Measurements from ENCODE around the gene DYSF. TPM values are rescaled to one million over a fixed set of nuclear protein-coding genes. Genes with fewer than 3 reads are reported as not detected.

Gene DYSF
- total RNA-seq, 1 donor from 2014 or later: 100 TPM

DNA sequence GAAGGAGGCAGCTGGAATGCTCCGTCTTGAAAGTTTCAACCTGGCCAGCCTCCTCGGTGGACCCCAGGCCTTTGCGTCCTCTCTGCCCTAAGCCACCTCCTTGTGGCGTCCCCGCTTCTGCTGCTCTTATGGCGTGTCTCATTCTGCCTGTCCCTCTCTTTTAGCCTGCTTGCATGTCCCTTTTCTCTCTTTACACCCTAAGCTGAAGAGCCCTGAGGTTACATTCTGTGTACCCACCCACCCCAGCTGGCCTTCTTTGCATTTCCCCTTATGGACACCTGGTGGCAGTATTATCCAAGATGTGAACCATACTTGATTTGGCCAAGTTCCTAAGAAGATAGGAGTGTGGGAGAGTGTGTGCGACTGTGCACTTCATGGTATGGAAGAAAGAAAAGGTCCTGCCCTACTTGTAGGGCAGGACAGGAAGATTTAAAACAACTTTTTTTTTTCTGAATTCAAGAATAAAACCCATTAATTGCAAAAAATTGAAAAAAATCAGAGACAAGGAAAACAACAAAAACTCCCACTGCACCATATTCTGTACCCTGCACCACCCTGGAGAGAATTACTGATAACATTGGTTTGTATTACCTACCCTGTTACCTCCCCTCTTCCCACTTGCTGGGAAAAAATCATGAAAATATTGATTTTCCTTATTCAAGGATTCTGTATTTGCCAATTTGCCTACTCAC, 77.4 kb downstream of the DYSF start:
- DNase-seq: peak; percentile 52

DNA sequence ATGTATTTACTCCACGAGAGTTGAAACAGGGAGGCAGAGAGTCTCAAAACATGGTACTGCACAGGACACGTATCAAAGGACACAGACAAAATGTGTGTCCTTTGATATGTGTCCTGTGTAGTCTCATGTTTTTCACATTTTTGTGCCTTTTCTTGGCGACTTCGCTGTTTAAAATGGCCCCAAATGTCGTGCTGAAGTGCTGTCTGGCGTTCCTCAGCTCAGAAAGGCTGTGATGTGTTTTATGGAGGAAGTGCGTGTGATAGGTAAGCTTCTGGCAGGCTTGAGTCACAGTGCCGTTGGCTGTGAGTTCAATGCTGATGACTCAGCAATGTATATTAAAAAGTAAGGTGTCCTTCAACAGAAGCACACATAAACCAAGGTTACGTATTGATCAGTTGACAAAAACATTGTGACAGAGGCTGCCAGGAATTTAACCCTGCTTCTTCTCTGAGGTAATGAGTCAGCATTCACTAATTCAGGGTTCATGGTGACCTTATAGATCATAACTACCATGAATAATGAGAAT, 78.2 kb downstream of the DYSF start:
- no peak for DNase-seq

DNA sequence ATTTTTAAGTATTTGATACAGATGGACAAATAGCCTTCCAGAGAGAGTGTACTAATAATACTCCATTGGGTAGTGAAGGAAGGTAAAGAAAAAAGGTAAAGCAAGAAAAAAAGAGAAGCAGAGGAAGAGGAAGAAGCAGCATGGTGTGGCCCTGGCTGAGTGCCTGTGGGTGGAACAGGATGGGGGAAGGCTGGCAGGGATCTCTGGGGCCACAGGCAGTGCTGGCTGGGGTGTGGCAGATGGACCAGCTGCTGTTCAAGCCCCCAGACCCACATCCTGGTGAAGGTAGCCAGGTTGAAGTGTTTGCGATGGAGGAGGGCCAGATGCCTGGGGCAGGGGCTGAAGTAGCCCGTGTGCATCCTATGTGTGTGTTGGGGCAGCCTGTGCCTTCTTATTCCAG, 79.0 kb downstream of the DYSF start:
- DNase-seq: no peak

DNA sequence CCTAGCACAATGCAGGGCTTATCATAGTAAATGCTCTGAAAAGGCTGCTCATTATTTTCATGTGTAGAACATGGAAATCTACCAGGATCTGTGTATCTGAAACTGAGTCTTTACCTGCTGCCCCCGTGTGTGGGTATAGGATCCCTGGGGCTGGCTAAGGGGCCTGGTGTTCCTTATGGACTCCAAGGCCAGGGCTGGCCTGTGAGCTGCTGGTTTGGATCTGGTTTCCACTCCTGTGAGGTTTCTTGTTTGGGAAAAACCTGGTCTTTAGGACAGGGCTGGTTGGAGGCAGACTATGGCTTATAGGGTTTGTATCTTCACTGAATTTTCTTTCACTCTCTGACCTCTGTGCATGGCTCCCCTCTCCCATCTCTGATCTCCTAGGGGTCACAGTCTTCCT, 80.8 kb downstream of the DYSF start:
- DNase-seq: no peak

DNA sequence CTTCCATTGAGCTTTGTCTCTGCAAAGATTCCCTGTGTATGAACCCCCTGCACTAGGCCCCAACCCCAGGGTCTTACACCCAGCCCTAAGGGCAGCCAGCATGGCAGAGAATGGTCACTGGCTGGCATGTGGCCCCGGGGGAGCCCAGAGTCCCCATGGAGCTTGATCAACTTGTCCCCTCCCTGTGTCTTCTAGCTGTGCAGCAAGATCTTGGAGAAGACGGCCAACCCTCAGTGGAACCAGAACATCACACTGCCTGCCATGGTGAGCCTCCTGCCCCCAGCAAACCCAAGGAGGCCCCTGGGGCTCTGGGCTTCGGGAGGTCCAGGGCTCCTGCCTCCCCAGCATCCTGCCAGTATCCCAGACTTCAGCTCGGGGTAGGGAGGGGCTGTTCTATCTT, 81.5 kb downstream of the DYSF start:
- DNase-seq: no peak

DNA sequence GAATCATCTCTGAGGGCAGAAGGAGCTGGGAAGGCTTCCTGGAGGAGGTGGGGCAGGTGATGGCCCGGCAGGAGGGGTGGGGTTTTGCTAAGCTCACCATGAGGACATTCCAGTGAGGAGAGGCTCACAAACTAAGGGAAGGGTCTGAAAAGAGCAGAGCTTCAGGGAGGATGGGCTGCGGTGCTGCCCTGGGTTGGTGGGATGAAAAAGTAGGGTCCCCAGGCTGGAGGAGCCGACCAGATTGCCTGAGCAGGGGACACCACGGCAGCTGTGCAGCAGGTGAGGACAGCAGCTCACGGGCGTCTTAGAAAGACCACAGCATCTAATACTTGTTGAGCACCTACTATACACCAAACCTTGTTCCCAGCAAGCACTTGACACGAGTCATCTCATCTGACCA, 82.2 kb downstream of the DYSF start:
- no peak for DNase-seq

DNA sequence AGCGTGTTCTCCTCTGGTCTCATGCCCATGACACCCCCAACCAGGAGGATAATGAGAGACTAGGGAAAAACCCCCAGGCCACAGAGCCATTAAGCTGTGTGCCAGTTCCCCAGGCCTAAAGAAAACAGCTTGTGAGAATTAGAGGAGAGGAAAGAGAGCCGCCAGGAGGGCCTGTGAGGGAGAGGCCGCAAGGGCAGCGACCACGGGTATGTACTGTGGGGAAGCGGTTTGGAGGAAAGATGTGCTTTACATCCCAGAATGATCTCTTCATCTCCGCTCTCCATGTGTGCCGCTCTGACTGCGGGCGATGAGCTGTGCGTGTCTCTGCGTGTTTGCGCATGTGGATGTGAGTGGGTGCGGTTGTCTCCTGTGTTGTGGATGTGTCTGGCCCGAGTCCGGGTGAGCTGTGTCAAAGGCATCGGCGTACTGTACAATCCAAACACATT, 82.9 kb downstream of the DYSF start:
- no peak for DNase-seq

DNA sequence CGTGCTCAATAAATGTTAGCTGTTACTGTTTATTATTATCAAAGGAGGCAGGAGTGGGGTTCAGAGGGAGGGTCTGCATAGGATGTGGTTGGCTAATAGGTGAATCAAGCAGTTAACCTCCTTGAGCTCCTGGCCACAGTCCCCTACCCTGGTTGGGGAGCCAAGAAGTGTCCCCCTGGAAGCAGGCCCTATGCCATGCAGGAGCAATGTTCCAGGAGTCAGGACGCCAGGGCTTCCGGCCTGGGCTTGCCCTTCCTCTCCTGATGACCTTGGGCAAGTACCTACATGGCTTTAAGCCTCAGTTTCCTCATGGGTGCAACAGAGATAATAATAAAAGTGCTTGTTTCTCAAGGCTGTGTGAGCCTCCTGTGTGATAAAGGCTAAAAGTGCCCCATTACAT, 84.9 kb downstream of the DYSF start:
- no peak for DNase-seq

DNA sequence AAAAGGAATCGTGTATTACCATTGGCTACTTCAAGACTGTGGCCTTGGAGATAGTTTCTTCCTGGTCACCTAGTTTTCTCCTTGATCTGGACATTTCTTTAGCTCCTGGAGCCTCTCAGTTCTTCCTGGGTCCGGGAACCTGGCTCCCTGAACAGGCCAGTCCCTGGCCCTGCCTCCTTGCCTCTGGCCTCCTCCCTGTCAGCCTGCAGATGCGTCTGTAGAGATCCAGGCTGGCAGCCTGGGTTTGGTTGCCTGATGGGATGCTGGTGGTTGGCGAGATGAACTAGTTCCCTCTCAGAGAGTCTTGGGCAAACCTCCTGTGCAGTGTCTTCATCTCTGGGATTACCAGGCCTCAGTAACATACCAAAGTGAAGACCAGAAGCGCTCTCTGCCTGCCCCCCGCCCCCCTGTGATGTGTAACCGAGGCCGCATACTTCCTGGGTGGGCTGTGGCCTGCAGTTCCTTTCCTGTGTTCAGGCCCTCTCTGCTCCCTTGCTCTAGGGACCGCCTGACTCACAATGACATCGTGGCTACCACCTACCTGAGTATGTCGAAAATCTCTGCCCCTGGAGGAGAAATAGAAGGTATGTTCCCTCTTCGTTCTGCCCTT, 85.4 kb downstream of the DYSF start:
- no peak for DNase-seq

DNA sequence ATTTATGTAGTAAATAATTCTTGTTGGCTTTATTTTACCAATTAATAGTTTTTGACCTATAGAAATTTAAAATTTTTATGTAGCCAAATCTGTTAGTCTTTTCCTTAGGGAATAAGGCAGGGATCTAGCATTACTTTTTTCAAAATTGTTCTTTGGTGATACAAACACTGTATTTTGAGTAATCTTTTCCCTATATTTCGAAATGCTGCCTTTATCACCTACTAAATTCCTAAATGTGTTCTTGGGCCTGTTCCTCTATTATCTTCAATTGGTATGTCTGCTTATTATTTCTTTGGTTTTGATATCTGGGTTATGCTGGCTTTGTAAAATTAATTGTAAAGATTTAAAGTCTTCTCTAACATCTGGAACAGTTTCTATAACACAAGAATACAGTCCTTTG, 87.5 kb downstream of the DYSF start:
- no peak for DNase-seq

DNA sequence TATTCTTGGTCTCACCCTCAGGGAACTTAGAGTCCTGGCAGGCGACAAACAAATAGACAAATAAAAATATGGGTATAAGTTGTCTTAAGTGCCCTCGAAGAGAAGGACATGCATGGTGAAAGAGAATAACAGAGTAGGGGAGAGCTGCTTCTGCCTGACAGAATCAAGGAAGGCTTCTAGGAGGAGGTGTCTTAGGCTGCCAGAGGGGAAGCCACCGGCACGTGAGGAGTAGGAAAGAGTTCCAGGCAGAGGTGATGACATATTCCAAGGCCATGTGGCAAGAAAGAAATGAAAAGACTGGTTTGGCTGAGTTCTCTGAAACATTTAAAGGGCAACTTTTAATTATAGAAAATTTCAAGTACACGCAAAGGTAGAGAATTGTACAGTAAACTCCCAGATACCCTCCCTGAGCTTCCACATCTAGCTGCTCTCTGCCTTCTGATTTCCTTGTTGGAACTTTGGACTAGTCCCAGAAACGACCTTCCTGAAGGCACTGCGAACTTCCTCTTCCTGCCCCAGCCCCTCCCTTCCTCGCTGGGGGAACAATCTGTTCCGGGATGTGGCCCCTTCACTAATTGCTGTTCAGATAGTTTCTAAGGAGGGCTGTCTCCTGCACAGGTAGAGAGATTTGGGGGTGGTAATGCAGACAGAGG, 91.7 kb downstream of the DYSF start:
- no peak for DNase-seq

DNA sequence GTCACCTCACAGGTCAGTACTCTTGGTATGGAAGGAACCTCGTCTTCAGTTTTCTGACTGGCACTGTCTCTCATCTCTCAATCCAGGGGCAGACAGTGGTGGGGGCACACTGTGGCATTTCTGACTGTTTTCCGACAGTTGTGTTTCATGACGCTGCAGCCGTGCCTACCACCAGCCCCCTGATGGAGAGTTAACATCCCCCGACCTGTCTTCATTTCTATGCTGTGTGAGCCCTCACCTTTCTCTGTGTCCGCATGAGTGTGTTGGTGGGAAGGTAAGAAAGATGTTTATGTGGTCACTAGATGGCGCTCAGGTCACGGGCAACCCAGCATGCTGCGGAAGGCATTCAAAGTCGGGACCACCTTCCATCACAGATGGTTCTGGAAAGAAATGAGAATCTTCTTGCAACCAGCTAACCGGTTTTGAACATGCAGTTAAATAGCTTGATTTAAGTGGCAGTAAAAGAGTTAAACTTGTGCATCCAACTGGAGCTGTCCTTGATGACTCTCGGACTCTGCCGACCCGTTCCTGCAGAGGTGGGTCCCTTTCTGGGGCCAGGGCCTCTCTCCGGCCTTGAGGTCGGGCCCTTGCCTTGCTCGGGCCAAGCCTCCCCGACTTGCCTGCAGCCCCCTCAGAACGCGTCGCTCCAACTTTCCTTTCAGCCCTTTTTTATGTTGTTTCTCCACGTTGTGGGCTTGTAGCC, 92.4 kb downstream of the DYSF start:
- DNase-seq: peak; percentile 87

DNA sequence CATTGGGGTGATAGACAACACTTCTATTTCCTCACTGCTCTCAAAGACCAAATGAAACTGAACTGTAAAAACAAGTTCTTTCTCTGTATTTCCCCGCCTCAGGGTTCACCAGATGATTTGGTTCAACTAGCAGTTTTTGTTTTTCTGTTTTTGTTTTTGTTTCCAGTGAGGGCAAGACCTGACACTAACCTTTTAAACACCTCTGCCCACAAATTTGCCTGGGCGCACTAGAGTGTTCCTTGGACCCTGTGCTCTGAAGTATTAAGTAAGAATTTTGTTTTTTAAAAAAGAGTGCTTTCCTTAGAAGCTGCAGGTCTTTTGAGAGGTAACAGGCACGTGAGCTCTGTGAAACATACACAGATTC, 92.9 kb downstream of the DYSF start:
- no peak for DNase-seq

DNA sequence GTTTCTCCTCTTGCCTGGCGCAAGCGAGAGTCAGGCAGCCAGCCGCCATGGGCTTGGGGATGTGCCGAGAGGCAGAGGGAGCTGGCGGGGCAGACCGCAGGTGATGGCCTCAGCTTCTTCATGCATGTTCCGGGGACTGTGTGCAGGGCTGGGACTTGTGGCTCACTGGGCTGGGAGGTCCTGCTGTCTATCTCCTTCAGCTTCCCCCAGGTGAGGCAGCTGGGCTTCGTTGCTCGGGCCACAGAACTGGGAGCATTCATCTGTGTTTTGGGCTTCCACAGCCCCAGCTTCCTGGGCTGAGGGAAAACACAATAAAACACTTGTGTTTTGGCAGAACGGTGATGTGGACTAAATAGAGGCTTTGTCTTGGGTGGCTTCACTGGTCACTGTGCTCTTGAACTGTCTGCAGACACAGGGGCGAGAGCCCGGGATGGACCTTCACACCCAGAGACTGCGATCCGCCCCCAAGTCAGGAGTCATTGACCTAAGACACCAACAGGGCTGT, 93.5 kb downstream of the DYSF start:
- DNase-seq: no peak

DNA sequence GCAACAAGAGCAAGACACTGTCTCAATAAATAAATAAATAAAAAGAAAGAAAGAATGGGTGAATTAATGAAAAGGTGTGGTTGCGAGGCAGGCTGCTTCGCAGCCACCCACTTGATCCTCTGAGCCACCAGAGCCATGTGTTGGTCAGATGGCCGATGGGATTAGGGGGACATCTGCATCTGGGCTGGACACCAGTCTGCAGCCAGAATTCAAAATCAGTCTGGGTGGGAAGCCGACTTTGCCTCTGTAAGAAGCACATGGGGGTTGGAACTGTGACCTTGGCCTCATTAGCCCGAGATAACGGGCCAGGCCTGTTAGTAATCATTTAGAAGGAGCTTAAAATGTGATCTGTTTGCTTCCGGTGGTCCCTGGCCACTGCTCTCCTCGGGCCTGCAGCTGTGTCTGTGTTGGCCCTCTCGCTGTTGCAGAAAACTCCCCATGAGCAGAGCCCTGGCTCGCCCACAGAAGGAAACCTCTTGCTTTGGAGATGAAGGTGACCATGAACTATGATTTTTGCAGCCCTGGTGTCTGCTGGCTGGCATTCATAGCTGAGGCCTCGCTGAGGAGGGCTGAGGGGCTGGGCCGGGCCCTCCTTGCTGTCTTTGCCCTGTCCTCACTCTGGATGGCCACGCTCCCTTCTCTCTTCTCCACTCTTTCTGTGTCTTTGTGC, 94.4 kb downstream of the DYSF start:
- DNase-seq: no peak

DNA sequence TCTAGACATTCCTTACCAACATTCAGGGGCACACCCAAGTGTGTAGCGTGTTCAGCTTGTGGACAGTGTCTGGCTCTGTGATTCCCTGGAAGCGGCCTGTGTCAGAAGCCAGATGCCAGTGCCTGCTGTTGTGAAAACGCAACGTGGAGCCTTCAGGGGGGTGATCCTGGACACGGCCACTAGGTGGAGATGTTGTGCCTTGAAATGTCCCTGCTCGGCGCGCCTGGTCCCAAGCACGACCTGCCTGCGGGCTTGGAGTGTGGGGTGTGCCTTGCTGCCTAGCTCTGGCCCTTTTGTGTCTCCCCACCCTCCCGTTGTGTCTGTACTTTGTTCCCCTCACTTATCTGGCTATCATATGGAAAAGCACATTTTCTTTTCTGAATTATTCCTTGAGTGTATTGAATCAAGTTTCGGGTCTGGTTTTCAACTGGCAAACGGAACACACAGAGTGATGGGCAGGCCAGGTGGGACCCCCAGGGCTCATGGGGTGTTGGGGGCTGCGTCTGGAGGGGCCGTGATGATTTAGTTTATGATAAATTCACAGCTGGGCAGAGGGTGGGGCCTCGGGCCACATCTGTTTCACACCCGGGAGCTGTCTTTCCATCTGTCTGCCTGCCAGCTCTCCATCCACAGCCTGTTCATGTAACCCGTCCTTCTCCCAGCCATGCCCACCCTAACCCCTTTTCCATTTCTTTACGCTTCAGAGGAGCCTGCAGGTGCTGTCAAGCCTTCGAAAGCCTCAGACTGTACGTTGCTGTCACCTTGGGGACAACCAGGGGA, 95.5 kb downstream of the DYSF start:
- DNase-seq: peak; percentile 86

DNA sequence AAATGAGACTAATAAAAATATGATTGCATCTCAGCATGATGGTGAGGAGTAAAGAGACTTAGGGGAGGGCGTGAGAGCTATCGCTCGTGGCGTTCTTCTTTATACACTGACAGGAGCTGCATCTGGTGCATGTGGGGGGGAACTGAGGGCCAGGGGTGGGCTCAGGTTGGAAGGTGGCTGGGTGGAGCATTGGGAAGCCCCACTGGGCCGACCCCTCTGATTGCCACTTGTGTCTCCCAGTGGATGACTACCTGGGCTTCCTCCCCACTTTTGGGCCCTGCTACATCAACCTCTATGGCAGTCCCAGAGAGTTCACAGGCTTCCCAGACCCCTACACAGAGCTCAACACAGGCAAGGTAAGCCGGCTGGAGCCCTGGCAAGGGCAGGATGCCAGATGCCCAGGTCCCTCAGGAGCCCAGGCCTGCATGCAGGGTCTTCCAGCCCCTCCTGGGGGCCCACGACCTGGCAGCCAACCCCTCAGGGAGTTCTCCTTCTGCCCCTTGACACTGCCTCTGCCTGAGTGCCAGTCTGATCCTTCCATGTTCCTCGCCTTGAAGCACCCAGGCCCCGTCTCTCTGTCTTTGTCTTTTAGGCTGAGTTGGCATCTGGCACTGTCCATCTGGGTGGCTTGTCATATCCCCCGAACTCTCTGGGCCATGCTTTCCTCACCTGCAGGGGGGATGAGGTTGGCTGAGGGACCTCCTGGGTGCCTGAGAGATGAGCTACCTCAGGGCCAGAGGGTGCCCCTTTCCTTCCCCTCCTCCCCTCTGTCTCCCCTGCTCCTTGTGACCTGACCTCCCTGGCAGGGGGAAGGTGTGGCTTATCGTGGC, 97.7 kb downstream of the DYSF start:
- DNase-seq: no peak

DNA sequence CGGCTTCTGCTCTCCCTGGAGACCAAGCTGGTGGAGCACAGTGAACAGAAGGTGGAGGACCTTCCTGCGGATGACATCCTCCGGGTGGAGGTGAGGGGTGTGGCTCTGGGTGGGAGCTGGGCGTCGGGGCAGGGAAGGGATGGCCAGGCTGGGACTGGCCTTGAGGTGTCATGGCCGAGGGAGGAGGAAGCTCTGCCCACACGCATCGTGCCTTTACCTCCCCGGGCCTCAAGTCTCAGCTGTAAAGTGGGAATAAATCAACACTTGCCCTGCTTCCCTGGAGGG, 98.2 kb downstream of the DYSF start:
- DNase-seq: no peak

DNA sequence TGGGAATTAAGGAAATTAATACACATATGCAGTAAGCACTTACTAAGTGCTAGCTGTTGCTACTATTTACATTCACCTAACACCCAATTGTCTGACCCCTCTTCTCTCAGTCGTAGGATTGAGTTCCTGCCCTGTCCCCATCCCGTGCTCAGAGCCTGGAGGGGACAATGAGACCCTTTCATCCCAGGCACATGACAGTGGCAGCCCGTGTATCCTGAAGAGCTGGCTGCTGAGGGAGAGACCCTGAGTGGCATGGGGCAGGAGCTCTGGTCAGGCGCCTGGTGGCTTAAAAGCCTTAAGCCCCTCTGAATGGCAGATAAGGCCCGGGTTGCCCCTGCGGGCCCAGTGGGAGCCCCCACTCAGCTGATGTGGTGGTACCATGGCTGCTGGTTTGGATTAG, 99.0 kb downstream of the DYSF start:
- DNase-seq: no peak

DNA sequence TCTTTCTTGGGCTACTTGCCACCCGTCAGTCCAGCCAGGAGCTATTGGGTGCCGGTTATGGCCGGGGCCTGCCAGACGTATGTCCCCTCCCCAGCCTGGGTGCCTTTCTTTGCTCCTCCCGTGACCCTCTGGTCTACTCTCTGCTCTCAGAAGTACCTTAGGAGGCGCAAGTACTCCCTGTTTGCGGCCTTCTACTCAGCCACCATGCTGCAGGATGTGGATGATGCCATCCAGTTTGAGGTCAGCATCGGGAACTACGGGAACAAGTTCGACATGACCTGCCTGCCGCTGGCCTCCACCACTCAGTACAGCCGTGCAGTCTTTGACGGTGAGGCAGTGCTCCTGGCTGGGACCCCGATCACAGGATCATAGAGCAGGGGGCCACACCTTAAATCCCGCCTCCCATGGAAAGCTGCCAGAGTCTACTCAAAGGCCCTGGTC, 99.5 kb downstream of the DYSF start:
- no peak for DNase-seq
